ENCODE data around the gene PHF10. TPM values are rescaled to one million over a fixed set of nuclear protein-coding genes. Genes with fewer than 3 reads are reported as not detected.

PHF10 gene
- total and polyA plus RNA-seq, 8 donors = 10.4 to 115 (median 38.2) TPM

DNA sequence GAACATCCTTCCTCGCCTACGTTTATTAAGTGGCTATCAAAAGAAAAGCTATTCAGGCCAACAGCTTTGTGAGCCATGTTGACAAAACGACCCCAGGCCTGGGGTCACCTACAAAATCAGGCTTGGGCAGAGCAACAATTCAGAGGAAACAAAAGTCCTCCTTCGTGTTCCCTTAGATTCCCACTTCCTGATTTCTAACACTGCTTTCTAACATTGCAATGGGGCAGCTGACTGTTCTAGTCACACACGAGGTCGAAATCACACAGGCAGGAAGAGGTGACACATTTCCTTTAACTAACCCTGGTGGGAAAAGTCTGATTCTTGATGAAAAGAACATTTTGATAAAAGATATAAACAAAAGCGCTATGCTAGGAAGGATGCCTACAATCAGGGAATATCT lies 54.4 kb downstream of the PHF10 start:
- TF ChIP-seq POLR2AphosphoS5 (IDR thresholded peaks at IDR 0.05) = peak in 1 of 3 donors; percentile 58
- TF ChIP-seq EP300 (IDR thresholded peaks at IDR 0.05) = no peak
- peak in 1 of 2 donors; percentile 48 for DNase-seq
- Histone ChIP-seq H3K9me3 (no peaks in the 10 kb centered on the region), H3K4me3 (no peak overlapping the region), H3K4me1 (peaks cover 0 to 9% (median 3%) of the 10 kb centered on the region in 4 donors), H3K36me3 (peaks cover 13 to 65% (median 54%) of the 10 kb centered on the region in 4 donors), H3K27ac (peak overlapping the region in 2 of 5 donors; percentile 35 to 36), H3K27me3 (no peaks in the 10 kb centered on the region)
- 24 to 45% (median 33%) methylated on average over 7 of the region's 7 CpGs for WGBS, 5 donors
- intact Hi-C loops (cut with DNase I; ENCODE audit: low total_unique reads) = no loop called here

DNA sequence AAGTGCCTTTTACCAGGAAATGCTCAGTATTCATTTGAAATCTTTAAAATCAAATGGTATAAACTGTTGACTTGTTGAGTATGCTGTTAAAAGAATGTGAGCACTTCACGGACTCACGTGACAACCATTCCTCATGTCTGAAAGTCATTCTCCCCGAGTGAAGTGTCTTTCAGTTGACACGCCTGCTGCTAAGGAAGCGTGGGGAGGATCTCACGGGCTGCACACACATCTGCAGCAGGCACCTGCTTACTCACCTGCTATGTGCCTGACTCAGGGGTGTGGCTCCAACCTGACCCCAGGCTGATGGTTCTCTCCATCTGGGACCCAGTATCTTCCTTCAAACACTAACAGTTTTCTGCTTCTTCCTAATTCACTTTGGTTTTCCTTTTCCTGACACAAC lies 55.2 kb downstream of the PHF10 start:
- TF ChIP-seq POLR2AphosphoS5 (IDR thresholded peaks at IDR 0.05) = no peak
- no peak for TF ChIP-seq POLR2A (IDR thresholded peaks at IDR 0.05)
- no peak for TF ChIP-seq EP300 (IDR thresholded peaks at IDR 0.05)
- TF ChIP-seq CTCF (IDR thresholded peaks at IDR 0.05) = no peak
- no peak for DNase-seq
- Histone ChIP-seq H3K9me3 (no peaks in the 10 kb centered on the region), H3K27ac (peak overlapping the region in 1 of 5 donors; percentile 35), H3K27me3 (no peaks in the 10 kb centered on the region), H3K36me3 (peaks cover 15 to 68% (median 60%) of the 10 kb centered on the region in 4 donors), H3K4me1 (peaks cover 0 to 9% (median 3%) of the 10 kb centered on the region in 4 donors), H3K4me3 (no peak overlapping the region)
- intact Hi-C loops (cut with DNase I; ENCODE audit: low total_unique reads) = no loop called here
- WGBS, 5 donors = 86 to 94% (median 89%) methylated on average over 6 of the region's 6 CpGs

DNA sequence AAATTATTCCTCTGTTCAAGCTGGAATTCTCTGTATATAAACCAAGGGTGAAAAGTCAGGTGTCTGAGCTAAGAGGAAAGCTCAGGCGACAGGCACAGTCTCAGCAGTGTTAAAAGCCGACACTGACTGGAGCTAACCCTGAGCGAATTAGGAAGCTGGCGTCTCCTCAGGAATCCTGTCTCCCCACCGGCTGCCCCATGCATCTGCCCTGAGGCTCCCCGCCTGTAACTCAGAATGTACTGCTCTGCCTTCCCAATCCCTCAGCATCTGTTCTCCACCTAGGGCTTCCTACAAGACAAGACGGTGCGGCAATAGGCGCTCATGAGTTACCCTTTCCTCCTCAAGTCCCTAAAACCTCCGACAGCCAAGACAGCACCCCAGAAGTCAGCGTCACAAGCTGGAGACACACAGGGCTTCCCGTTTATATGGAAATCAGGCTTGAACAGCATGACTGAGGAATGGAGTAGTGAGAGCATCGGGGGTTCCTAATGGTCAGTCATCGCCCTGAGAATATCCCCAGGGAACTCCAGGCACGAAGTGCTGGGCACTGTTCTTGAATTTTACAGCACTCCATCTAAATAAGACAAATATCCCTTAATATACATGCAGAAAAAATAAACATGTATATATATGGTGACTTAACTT lies 56.0 kb downstream of the PHF10 start:
- no peak for DNase-seq
- 91 to 97% (median 93%) methylated on average over 15 of the region's 15 CpGs for WGBS, 5 donors
- H3K4me3 ChIP-seq = no peak overlapping the region
- intact Hi-C loops (cut with DNase I; ENCODE audit: low total_unique reads) = no loop called here
- H3K27me3 ChIP-seq = no peaks in the 10 kb centered on the region
- peaks cover 0 to 9% (median 3%) of the 10 kb centered on the region in 4 donors for H3K4me1 ChIP-seq
- H3K27ac ChIP-seq = no peak overlapping the region
- TF ChIP-seq EP300 (IDR thresholded peaks at IDR 0.05) = no peak
- TF ChIP-seq POLR2A (IDR thresholded peaks at IDR 0.05) = no peak
- no peak for TF ChIP-seq CTCF (IDR thresholded peaks at IDR 0.05)
- TF ChIP-seq POLR2AphosphoS5 (IDR thresholded peaks at IDR 0.05) = no peak
- H3K36me3 ChIP-seq = peaks cover 18 to 76% (median 68%) of the 10 kb centered on the region in 4 donors
- H3K9me3 ChIP-seq = no peaks in the 10 kb centered on the region

- intact Hi-C loops (cut with DNase I; ENCODE audit: low total_unique reads) = no loop called here
- no peak overlapping the region for H3K27ac ChIP-seq
- no peaks in the 10 kb centered on the region for H3K27me3 ChIP-seq
- peaks cover 0 to 9% (median 3%) of the 10 kb centered on the region in 4 donors for H3K4me1 ChIP-seq
- H3K36me3 ChIP-seq = peaks cover 18 to 82% (median 75%) of the 10 kb centered on the region in 4 donors
- TF ChIP-seq POLR2AphosphoS5 (IDR thresholded peaks at IDR 0.05) = no peak
- no peak for TF ChIP-seq CTCF (IDR thresholded peaks at IDR 0.05)
- TF ChIP-seq EP300 (IDR thresholded peaks at IDR 0.05) = no peak
- TF ChIP-seq POLR2A (IDR thresholded peaks at IDR 0.05) = no peak
- DNase-seq = no peak
- no peaks in the 10 kb centered on the region for H3K9me3 ChIP-seq
- WGBS, 5 donors = 94 to 98% (median 97%) methylated on average over 26 to 27 of the region's 27 CpGs
- no peak overlapping the region for H3K4me3 ChIP-seq
Observed at GRCh38 chr6:169667716-169668115, 56.6 kb downstream of the PHF10 start.

DNA sequence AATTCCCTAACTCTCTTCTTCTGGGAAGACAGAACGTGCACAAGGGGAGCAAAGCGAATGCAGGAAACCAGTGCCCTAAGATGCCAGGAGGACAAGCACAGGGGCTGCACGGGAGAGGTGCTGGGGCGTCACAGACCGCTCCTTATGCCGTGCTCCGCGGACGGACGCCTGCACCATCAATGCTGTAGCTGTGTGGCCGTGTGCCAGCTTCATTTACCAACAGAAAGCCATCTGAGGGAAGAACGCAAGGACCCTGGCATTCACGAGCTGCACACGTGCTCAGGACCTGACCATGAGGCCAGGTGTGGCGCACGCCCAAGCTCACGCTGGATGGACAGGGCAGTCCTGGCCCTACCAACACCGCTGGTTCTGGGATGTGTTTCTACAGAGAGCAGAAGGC lies 57.9 kb downstream of the PHF10 start:
- TF ChIP-seq EP300 (IDR thresholded peaks at IDR 0.05) (no peak), POLR2AphosphoS5 (IDR thresholded peaks at IDR 0.05) (no peak), CTCF (IDR thresholded peaks at IDR 0.05) (no peak), POLR2A (IDR thresholded peaks at IDR 0.05) (no peak)
- 93 to 98% (median 97%) methylated on average over 17 to 18 of the region's 18 CpGs for WGBS, 5 donors

More for the DNA sequence above, 57.9 kb downstream of the PHF10 start:
- no peak for DNase-seq
- peaks cover 18 to 86% (median 74%) of the 10 kb centered on the region in 4 donors for H3K36me3 ChIP-seq
- intact Hi-C loops (cut with DNase I; ENCODE audit: low total_unique reads) = no loop called here
- H3K4me1 ChIP-seq = peaks cover 0 to 9% (median 3%) of the 10 kb centered on the region in 4 donors
- no peaks in the 10 kb centered on the region for H3K9me3 ChIP-seq
- H3K4me3 ChIP-seq = no peak overlapping the region
- H3K27ac ChIP-seq = no peak overlapping the region
- H3K27me3 ChIP-seq = no peaks in the 10 kb centered on the region
